ENCODE measurements around the gene CHPF2. TPM values are rescaled to one million over a fixed set of nuclear protein-coding genes. Genes with fewer than 3 reads are reported as not detected.

The CHPF2 gene
- total RNA-seq, 4 donors from 2014 or later, result 33.9 to 82.4 (median 58.7) TPM

DNA sequence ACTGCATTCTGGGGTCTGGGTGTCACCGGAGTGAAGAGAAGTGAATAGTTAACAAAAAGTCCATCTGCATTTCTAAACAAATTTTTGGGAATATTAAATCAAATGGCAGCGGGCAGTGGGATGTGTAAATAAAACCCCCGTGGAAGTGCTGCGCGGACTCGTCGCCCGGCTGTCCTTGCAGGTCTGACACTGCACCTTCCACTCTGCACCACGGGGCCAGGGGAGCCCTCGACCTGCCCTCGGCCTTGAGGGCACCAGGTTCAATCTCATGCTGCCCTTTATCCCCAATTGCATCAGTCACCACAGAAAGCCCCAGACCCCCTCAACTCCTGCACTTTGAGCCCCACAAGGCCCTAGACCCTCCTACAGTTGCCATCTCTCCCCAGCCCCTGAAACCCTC, 22.6 kb downstream of the CHPF2 start:
- intact Hi-C loops (cut with DNase I), result no loop called here
- Histone ChIP-seq H3K36me3 (no peaks in the 10 kb centered on the region), H3K9me3 (no peaks in the 10 kb centered on the region), H3K27me3 (no peaks in the 10 kb centered on the region), H3K4me1 (peaks cover 15 to 29% of the 10 kb centered on the region in 2 donors), H3K4me3 (replicated peaks in 1 of 3) (no peak overlapping the region), H3K27ac (no peak overlapping the region)
- WGBS, 2 donors, result 86 to 87% methylated on average over 11 of the region's 11 CpGs
- DNase-seq, result no peak
- TF ChIP-seq, protein P1, sequence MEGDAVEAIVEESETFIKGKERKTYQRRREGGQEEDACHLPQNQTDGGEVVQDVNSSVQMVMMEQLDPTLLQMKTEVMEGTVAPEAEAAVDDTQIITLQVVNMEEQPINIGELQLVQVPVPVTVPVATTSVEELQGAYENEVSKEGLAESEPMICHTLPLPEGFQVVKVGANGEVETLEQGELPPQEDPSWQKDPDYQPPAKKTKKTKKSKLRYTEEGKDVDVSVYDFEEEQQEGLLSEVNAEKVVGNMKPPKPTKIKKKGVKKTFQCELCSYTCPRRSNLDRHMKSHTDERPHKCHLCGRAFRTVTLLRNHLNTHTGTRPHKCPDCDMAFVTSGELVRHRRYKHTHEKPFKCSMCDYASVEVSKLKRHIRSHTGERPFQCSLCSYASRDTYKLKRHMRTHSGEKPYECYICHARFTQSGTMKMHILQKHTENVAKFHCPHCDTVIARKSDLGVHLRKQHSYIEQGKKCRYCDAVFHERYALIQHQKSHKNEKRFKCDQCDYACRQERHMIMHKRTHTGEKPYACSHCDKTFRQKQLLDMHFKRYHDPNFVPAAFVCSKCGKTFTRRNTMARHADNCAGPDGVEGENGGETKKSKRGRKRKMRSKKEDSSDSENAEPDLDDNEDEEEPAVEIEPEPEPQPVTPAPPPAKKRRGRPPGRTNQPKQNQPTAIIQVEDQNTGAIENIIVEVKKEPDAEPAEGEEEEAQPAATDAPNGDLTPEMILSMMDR (IDR thresholded peaks at IDR 0.05), result no peak
- TF ChIP-seq POLR2A (IDR thresholded peaks at IDR 0.05), result no peak

DNA sequence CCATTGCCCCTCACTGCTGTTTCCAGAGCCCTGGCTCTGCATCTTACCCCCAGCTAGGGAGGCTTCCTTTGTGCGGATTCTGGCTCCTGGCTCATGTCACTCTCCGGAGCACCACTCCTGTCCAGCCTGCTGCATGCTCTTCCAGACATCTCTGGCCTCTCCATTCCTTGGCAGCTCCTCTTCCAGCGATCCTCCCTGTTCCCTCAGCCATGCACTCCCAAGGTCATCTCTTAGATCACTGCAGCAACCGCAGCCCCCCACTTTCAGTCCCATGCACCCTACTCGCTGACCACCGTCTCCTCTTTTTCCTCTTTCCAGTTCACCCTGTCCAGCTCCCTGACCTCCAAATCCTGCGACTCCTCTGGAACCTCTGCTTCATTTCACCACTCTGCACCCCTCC, 23.1 kb downstream of the CHPF2 start:
- Histone ChIP-seq H3K4me1 (peaks cover 13 to 24% of the 10 kb centered on the region in 2 donors), H3K36me3 (no peaks in the 10 kb centered on the region), H3K27ac (no peak overlapping the region), H3K4me3 (replicated peaks in 1 of 3) (no peak overlapping the region), H3K9me3 (no peaks in the 10 kb centered on the region), H3K27me3 (no peaks in the 10 kb centered on the region)
- intact Hi-C loops (cut with DNase I), result no loop called here
- WGBS, 2 donors, result 75 to 79% methylated on average over 7 of the region's 7 CpGs
- TF ChIP-seq, protein P1 (IDR thresholded peaks at IDR 0.05), result no peak
- no peak for TF ChIP-seq POLR2A (IDR thresholded peaks at IDR 0.05)
- DNase-seq, result no peak

DNA sequence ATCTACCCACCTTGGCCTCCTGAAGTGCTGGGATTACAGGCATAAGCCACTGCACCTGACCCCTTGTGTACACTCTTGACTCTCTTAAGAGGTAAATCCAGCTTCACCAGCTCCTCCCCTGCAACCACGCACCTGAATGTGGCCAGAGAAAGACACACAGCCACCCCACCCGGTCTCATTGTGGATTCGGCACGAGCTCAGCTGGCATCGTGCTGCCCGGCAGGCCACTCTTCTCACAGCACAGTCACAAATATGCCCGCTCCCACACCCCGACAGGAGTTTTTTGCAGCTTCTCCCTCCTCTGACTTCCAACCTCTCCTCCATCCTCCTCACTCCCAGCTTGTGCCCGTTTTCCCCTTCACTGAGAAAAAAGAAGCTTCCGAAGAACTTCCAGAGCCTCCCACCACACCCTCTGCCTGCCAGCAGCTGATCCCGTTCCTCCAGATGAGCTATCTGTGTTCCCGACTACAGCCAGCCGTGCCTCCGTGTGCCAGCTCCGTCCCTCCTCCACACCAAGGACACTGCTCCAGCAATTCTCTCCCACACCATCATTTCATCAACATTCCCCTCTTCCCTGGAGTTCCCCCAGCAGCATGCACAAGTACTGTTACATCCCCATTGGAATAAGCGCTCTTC, 24.2 kb downstream of the CHPF2 start:
- 53% methylated on average over 16 of the region's 16 CpGs for WGBS, 2 donors
- Histone ChIP-seq H3K36me3 (no peaks in the 10 kb centered on the region), H3K27me3 (no peaks in the 10 kb centered on the region), H3K4me1 (peaks cover 4 to 13% of the 10 kb centered on the region in 2 donors), H3K4me3 (replicated peaks in 1 of 3) (no peak overlapping the region), H3K27ac (no peak overlapping the region), H3K9me3 (no peaks in the 10 kb centered on the region)
- no peak for TF ChIP-seq POLR2A (IDR thresholded peaks at IDR 0.05)
- TF ChIP-seq, protein P1 (IDR thresholded peaks at IDR 0.05), result no peak
- intact Hi-C loops (cut with DNase I), result no loop called here
- no peak for DNase-seq

DNA sequence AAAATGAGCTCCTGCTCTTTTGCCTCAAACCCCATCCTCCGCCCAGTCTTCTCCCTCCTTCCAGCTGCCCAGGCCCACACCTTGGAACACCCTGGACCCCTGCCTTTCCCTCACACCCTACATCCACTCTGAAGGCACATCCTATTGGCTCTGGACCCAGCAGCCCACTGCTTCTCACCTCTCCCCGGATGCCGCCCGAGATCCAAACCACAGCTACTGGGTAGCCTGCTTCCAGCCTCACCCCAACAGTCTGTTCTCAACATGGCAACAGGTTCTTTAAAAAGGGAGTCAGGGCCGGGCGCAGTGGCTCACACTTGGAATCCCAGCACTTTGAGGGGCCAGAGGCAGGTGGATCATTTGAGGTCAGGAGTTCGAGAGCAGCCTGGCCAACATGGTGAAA, 25.7 kb downstream of the CHPF2 start:
- Histone ChIP-seq H3K4me1 (peaks cover 0 to 3% of the 10 kb centered on the region in 2 donors), H3K36me3 (no peaks in the 10 kb centered on the region), H3K27ac (no peak overlapping the region), H3K9me3 (no peaks in the 10 kb centered on the region), H3K4me3 (replicated peaks in 1 of 3) (no peak overlapping the region), H3K27me3 (no peaks in the 10 kb centered on the region)
- TF ChIP-seq, protein P1 (IDR thresholded peaks at IDR 0.05), result no peak
- TF ChIP-seq POLR2A (IDR thresholded peaks at IDR 0.05), result no peak
- no peak for DNase-seq
- intact Hi-C loops (cut with DNase I), result no loop called here
- 91 to 92% methylated on average over 7 of the region's 7 CpGs for WGBS, 2 donors

DNA sequence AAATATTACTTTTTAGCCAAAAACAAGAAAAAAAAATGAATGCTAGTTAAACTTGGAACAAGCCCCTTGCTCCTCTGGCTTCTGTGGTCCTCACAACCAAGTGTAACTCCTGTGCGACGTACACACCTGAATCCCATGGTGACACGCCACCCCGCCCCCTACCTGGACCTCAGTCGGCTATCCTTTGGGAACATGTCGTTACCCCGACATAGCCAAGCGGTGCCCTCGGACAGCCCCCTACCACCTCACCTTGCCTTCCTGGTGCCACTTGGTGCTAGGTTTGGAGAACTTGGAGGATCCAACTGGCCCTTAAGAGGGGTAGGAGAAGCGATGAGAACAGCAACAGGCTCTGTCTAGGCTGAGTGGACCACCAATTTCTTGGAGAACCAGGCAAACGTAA, 28.2 kb downstream of the CHPF2 start:
- no peak overlapping the region for H3K4me3 ChIP-seq (replicated peaks in 1 of 3)
- DNase-seq, result no peak
- TF ChIP-seq POLR2A (IDR thresholded peaks at IDR 0.05), result no peak
- TF ChIP-seq, protein P1 (IDR thresholded peaks at IDR 0.05), result no peak
- WGBS, 2 donors, result 90 to 91% methylated on average over 11 of the region's 11 CpGs
- H3K27me3 ChIP-seq, result no peaks in the 10 kb centered on the region
- intact Hi-C loops (cut with DNase I), result no loop called here
- no peaks in the 10 kb centered on the region for H3K4me1 ChIP-seq
- H3K9me3 ChIP-seq, result no peaks in the 10 kb centered on the region
- H3K36me3 ChIP-seq, result no peaks in the 10 kb centered on the region
- H3K27ac ChIP-seq, result no peak overlapping the region

Measured in thyroid gland (tissue), 4 donors.